ENCODE results near the gene HS1BP3. TPM values are rescaled to one million over a fixed set of nuclear protein-coding genes. Genes with fewer than 3 reads are reported as not detected.

The HS1BP3 gene
- total and polyA plus RNA-seq, 8 donors: 12.5 to 39.7 (median 13.4) TPM

- Histone ChIP-seq H3K27me3 (no peaks in the 10 kb centered on the region), H3K4me3 (no peak overlapping the region), H3K36me3 (no peaks in the 10 kb centered on the region), H3K27ac (no peak overlapping the region), H3K9me3 (no peaks in the 10 kb centered on the region), H3K4me1 (peaks cover 5 to 28% of the 10 kb centered on the region in 2 donors)
- intact Hi-C loops (cut with DNase I): no loop called here
- DNase-seq (no peak), ATAC-seq (no peak)
- no peak for TF ChIP-seq CTCF (IDR thresholded peaks at IDR 0.05)
Observed at GRCh38 chr2:20572221-20572620, 78.7 kb downstream of the HS1BP3 start.

- no peak overlapping the region for H3K27ac ChIP-seq
- intact Hi-C loops (cut with DNase I): no loop called here
- no peak for ATAC-seq
- no peak overlapping the region for H3K4me3 ChIP-seq
- TF ChIP-seq CTCF (IDR thresholded peaks at IDR 0.05): no peak
- H3K36me3 ChIP-seq: no peaks in the 10 kb centered on the region
- no peaks in the 10 kb centered on the region for H3K9me3 ChIP-seq
- peaks cover 5 to 23% of the 10 kb centered on the region in 2 donors for H3K4me1 ChIP-seq
- H3K27me3 ChIP-seq: no peaks in the 10 kb centered on the region
- peak in 1 of 4 donors; percentile 56 for DNase-seq
Observed at GRCh38 chr2:20571644-20572215, 79.2 kb downstream of the HS1BP3 start.

- no peak for ATAC-seq
- TF ChIP-seq CTCF (IDR thresholded peaks at IDR 0.05): no peak
- intact Hi-C loops (cut with DNase I): no loop called here
- H3K4me1 ChIP-seq: peaks cover 5 to 18% of the 10 kb centered on the region in 2 donors
- no peaks in the 10 kb centered on the region for H3K9me3 ChIP-seq
- H3K4me3 ChIP-seq: no peak overlapping the region
- DNase-seq: peak in 1 of 4 donors; percentile 75
- H3K27ac ChIP-seq: peak overlapping the region in 1 of 2 donors; percentile 28
- H3K27me3 ChIP-seq: no peaks in the 10 kb centered on the region
- no peaks in the 10 kb centered on the region for H3K36me3 ChIP-seq
Observed at GRCh38 chr2:20571231-20571630, 79.7 kb downstream of the HS1BP3 start.

- Histone ChIP-seq H3K27ac (no peak overlapping the region), H3K27me3 (no peaks in the 10 kb centered on the region), H3K4me1 (peaks cover 5 to 12% of the 10 kb centered on the region in 2 donors), H3K9me3 (no peaks in the 10 kb centered on the region), H3K36me3 (no peaks in the 10 kb centered on the region), H3K4me3 (no peak overlapping the region)
- ATAC-seq (no peak), DNase-seq (peak in 1 of 4 donors; percentile 37)
- TF ChIP-seq CTCF (IDR thresholded peaks at IDR 0.05): no peak
- intact Hi-C loops (cut with DNase I): no loop called here
Observed at GRCh38 chr2:20570249-20570648, 80.6 kb downstream of the HS1BP3 start.

GRCh38 chr2:20569464-20570223 is 81.3 kb downstream of the HS1BP3 start:
- Histone ChIP-seq H3K27me3 (no peaks in the 10 kb centered on the region), H3K36me3 (no peaks in the 10 kb centered on the region), H3K4me3 (no peak overlapping the region), H3K27ac (peak overlapping the region; percentile 7 to 60), H3K4me1 (peaks cover 4 to 12% of the 10 kb centered on the region in 2 donors), H3K9me3 (no peaks in the 10 kb centered on the region)
- DNase-seq (peak in 1 of 4 donors; percentile 28), ATAC-seq (no peak)
- TF ChIP-seq CTCF (IDR thresholded peaks at IDR 0.05): no peak
- intact Hi-C loops (cut with DNase I): no loop called here

All from left lung (tissue), 10 donors.